ENCODE measurements around the gene FN3K.
A peak's percentile ranks its signal among the peaks of the same experiment; 100 is the strongest.

FN3K gene

GRCh38 chr17:82734987-82735866 lies at the start of gene FN3K:
TSS of gene FN3K (plus strand) at chr17:82735615. CDS start at chr17:82735637, 22 bp downstream.
- DNase-seq: peak; percentile 39

- DNase-seq: no peak
These were observed 48.8 kb upstream of the FN3K start for GRCh38 chr17:82686366-82687324.

GRCh38 chr17:82687375-82687861 lies 48.0 kb upstream of the FN3K start:
- DNase-seq: no peak

- no peak for DNase-seq
These were observed 47.5 kb upstream of the FN3K start for GRCh38 chr17:82687871-82688270.

DNA sequence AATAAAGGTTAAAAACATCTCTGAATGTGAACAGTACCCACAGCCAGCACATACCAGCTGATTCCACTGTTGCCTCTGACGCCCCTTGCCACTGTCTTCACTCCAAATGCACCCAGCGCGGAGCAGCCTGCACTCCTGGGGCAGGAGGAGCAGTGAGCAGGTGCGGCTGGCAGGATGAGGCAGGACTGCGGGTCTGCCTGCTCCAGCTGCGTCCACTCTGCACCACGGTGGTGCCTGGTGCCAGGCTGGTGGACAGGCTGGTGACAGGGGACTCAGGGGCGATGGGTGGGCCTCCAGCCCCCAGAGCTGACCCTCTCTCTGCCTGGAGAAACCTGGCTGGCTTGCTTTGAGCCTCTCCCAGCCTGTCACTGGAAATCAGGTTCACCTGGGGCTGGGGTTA lies 46.3 kb upstream of the FN3K start:
- DNase-seq: no peak

DNA sequence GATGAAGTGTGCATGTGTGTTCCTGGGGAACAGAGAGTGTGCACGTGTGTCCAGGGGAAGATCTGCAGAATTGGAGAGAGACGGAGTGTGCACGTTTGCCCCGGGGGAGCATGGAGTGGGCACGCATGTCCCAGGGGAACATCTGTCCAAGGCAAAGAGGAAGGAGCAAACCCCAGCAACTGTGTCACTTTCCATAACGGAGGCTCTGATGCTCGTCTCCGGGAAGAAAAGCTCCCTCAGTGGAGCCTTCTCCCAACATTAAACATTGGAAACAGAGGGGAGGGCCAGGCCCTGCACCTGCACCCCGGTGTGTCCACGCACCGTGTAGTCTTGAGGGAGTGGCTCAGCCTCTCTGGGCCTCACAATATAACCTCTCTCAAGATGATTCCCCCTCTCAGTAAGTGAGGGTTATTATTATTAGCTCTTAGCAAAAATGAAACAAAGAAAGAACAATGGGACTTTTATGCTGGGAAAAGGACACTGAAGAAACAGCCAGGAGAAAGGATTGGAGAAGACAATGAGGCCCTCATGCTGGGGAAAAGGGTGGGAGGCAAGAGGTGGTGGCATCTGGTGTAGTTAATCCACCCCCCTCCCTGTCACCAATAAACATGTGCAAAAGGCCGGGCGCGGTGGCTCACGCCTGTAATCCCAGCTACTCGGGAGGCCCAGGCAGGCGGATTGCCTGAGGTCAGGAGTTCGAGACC lies 44.5 kb upstream of the FN3K start:
- DNase-seq: no peak

DNA sequence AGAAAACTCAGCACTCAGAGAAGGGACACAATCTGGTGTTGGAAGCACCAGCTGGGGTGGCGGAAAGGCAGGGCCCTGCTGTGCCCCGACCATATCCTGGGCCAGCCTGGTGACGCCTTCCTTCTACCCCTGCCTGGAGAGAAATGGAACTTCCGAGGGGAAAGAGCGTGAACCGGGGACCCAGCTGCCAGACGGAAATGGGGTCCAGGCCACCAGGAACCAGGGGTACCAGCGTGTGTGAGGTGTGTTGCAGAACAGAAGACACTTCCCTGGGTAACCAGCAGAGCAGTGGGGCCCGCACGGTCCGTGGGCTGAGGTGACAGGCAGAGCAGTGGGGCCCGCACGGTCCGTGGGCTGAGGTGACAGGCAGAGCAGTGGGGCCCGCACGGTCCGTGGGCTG lies 43.7 kb upstream of the FN3K start:
- no peak for DNase-seq

GRCh38 chr17:82692268-82692667 lies 43.1 kb upstream of the FN3K start:
- no peak for DNase-seq

GRCh38 chr17:82693168-82693867 lies 42.1 kb upstream of the FN3K start:
- DNase-seq: no peak

DNA sequence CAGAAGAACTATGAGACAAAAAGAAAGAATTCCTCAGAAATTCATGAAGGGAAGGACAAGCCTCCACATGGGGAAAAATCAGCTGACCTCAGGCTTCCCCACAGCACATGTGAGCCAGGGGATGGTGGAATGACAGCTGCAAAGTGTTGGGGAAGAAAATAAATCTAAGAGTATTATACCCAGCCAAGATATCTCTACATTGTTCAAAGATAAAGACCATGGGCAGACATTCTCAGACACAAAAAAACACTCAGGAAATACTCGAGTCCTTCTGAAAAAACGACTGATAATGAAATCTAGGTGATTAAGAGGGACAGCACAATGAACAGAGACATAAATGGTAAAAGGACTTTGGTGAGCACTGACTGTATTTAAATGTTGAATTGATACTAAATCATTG lies 40.8 kb upstream of the FN3K start:
- DNase-seq: no peak

- no peak for DNase-seq
These were observed 39.2 kb upstream of the FN3K start for GRCh38 chr17:82696259-82696658.

- no peak for DNase-seq
These were observed 38.3 kb upstream of the FN3K start for GRCh38 chr17:82696916-82697807.

DNA sequence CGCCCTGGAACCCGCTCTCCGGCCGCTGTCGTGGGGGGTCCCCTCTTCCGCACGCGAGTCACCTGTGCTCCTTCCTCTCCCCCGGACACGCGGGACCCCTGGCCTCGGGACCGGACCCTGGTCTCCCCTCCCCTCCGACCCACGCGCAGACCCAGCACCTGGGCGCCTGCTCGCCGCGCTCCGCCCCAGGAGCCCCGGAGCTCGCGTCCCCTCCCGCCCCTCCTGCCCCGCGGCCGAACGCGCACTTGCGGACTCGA lies 37.7 kb upstream of the FN3K start:
- DNase-seq: no peak

DNA sequence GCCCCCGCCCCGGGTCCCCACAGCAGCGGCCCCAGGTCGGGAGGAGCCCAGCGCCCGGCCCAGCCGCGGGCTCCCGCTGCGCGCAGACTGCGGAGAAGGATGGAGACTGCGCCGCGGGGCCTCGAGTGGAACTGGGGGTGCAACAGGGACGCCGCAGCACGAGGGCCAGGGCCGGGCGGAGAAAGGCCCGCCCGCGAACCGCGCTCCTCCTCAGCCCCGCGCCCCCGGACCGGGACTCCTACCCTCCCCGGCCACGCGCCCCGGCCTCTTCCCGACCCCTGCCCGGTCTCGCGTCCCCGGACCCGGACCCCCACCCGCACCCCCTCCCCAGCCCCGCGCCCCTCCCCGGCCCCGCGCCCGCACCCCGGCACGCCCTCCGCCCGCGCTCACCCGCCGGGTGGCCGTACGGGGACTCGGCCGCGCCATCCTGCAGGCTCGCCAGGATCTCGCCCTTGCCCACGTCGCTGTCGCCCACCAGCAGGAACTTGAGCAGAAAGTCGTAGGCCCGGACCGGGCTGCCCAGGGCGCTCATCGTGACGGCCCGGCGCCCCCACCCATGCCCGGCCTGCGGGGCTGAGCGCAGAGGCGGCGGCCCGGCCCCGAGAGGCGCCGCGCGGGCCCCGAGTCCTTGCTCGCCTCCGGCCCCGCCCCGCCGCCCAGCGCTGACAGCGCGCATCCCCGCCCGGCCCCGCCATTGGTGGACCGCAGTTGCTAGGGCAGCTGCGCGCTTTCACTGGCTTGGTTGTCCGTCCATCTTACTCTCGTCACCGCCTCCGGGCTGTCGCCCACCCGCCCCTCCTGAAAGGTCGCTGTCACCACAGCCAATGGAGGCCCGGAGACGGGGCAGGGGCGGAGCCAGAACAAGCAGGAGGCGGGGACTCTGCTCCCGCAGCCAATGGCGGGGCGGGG lies 37.1 kb upstream of the FN3K start, which contains the start of gene RAB40B:
TSS of gene RAB40B (minus strand) at position 634 of the 909 bp plus-strand sequence. CDS start at position 532, 102 bp downstream.
- DNase-seq: peak; percentile 96

- DNase-seq: no peak
These were observed 36.4 kb upstream of the FN3K start for GRCh38 chr17:82698974-82699442.

- no peak for DNase-seq
These were observed 35.9 kb upstream of the FN3K start for GRCh38 chr17:82699551-82699950.

GRCh38 chr17:82702231-82702927 lies 33.0 kb upstream of the FN3K start:
- DNase-seq: no peak

DNA sequence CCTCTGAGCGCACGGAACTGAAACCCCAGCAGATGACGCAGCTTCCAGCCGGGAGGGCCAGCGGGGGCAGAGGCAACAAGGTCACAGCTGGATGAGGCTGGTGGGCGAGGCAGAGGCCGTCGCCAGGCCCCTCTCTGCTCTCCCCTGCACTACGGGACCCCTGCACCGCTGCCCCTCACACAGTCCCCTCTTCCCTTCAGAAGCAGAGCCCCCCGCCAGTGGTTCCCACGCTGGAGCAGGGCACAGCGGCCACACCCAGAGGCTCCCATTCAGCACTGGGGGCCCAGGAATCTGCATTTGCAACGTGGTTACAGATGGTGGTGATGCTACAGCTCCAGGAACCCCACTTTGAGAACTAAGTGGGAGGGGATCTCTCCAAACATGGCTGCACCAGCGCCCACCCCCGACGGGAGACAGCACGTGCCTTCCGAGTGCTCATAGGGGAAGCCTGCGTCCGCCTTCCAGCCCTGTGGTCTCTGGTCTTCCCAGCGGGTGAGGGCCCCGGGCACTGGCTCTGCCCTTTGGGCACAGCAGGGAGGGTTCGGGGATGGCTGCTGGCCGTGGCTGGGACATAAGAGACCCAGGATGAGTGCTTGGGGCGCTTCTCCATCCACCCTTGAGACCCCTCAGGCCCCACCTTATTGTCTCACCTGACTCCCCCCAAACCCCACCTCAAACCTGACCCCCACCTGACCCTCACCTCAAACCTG lies 32.2 kb upstream of the FN3K start:
- no peak for DNase-seq

Data from NCI-H1092 (cell line).